Measurements from ENCODE around the gene PAFAH1B1.
"Not testable (repeated sequence)": the region's sequence is repeated elsewhere in the genome, so short reads cannot be mapped to it uniquely, and the experiment has no call there.

GRCh38 chr17:2659337-2659736, 65.9 kb downstream of the PAFAH1B1 start:
- not testable (repeated sequence) for TF ChIP-seq CTCF (IDR thresholded peaks at IDR 0.05); EZH2 (IDR thresholded peaks at IDR 0.05; ENCODE audit: borderline replicate concordance, insufficient read depth, low read depth, low read length, poor library complexity, severe bottlenecking)

Data from B cell (primary cell).